ENCODE results near the gene PKNOX2. TPM values are rescaled to one million over a fixed set of nuclear protein-coding genes. Genes with fewer than 3 reads are reported as not detected.

The PKNOX2 gene
- total RNA-seq, 4 donors from 2014 or later: 0.40 to 5.9 (median 1.1) TPM; not detected in 1

DNA sequence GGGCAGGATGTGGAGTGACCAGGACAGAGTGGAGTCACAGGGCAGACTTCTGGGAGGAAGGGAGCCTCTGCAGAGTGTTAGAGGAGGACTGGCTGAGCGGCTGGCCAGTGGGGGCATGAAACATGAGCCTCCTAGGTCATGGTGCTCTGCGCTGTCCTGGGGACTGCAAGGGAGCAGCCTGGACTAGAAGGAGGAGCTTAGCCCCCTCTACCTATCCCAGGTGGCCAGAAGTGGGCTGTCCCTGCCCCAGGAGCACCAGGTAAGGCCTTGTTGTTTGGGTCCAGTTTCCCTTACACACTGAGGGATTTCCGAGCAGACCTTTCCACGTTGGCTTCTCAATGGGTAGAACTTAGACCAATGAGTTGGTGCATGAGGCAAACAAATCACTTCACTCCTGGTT, 7.4 kb downstream of the PKNOX2 start:
- H3K36me3 ChIP-seq: no peaks in the 10 kb centered on the region
- DNase-seq: no peak
- no peak overlapping the region for H3K4me3 ChIP-seq
- peaks cover 0 to 27% (median 0%) of the 10 kb centered on the region in 4 donors for H3K27me3 ChIP-seq
- TF ChIP-seq POLR2A (IDR thresholded peaks at IDR 0.05): no peak
- TF ChIP-seq, protein P1, sequence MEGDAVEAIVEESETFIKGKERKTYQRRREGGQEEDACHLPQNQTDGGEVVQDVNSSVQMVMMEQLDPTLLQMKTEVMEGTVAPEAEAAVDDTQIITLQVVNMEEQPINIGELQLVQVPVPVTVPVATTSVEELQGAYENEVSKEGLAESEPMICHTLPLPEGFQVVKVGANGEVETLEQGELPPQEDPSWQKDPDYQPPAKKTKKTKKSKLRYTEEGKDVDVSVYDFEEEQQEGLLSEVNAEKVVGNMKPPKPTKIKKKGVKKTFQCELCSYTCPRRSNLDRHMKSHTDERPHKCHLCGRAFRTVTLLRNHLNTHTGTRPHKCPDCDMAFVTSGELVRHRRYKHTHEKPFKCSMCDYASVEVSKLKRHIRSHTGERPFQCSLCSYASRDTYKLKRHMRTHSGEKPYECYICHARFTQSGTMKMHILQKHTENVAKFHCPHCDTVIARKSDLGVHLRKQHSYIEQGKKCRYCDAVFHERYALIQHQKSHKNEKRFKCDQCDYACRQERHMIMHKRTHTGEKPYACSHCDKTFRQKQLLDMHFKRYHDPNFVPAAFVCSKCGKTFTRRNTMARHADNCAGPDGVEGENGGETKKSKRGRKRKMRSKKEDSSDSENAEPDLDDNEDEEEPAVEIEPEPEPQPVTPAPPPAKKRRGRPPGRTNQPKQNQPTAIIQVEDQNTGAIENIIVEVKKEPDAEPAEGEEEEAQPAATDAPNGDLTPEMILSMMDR (IDR thresholded peaks at IDR 0.05): no peak
- H3K4me1 ChIP-seq: peaks cover 0 to 42% (median 19%) of the 10 kb centered on the region in 3 donors
- intact Hi-C loops (cut with DNase I): no loop called here
- H3K9me3 ChIP-seq: no peaks in the 10 kb centered on the region
- no peak overlapping the region for H3K27ac ChIP-seq
- WGBS, 2 donors: 94 to 97% methylated on average over 4 of the region's 4 CpGs

DNA sequence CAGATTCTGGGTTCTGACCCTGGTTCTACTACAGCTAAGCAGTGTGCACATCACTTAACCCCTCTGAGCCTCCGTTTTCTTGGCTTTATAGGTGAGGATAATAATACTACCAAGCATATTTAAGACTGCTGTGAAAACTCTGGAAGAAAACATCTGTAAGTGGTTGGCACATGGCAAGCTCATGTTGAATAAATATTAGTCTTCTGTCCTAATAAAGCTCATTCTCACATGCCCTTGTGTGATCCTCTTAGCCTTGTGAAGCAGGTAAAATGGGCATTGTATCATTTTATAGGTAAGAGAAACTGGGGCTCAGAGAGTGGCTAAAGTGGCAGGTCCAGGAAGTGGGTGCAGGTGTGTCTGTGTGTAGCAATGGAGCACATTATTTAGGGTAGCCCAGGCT, 8.5 kb downstream of the PKNOX2 start:
- Histone ChIP-seq H3K27ac (no peak overlapping the region), H3K36me3 (no peaks in the 10 kb centered on the region), H3K4me3 (no peak overlapping the region), H3K4me1 (peaks cover 0 to 32% (median 19%) of the 10 kb centered on the region in 3 donors), H3K9me3 (no peaks in the 10 kb centered on the region), H3K27me3 (peaks cover 0 to 17% (median 0%) of the 10 kb centered on the region in 4 donors)
- no peak for DNase-seq
- 59 to 71% methylated on average over 1 of the region's 1 CpG for whole genome bisulfite sequencing, 2 donors
- TF ChIP-seq POLR2A (IDR thresholded peaks at IDR 0.05): no peak
- TF ChIP-seq, protein P1 (IDR thresholded peaks at IDR 0.05): no peak
- intact Hi-C loops (cut with DNase I): no loop called here

DNA sequence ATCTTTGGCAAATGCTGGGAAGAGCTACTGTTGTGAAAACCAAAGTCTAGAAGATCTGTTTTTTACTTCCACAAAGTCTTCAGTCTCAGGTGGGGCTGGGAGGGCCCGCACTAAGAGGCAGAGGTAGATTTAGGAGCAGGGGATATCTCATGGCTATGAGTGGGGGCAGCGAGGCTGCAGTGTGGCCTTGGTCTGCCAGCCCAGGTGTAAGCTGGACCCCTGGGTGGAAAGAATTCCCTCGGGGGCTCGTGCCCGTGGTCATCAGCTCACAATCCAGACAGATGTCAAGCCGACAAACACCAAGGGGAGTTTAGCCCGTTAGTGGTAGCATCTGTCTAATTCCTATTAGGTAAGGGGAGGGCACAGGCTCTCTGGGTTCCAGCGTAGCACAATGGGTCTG, 9.0 kb downstream of the PKNOX2 start:
- H3K4me3 ChIP-seq: no peak overlapping the region
- H3K27ac ChIP-seq: no peak overlapping the region
- no peak for DNase-seq
- intact Hi-C loops (cut with DNase I): no loop called here
- peaks cover 0 to 26% (median 19%) of the 10 kb centered on the region in 3 donors for H3K4me1 ChIP-seq
- TF ChIP-seq, protein P1 (IDR thresholded peaks at IDR 0.05): no peak
- TF ChIP-seq POLR2A (IDR thresholded peaks at IDR 0.05): no peak
- H3K27me3 ChIP-seq: peaks cover 0 to 15% (median 0%) of the 10 kb centered on the region in 4 donors
- H3K9me3 ChIP-seq: no peaks in the 10 kb centered on the region
- H3K36me3 ChIP-seq: no peaks in the 10 kb centered on the region
- 65 to 80% methylated on average over 1 to 7 of the region's 8 CpGs for WGBS, 2 donors

GRCh38 chr11:125174057-125174456, 9.5 kb downstream of the PKNOX2 start:
- H3K36me3 ChIP-seq: no peaks in the 10 kb centered on the region
- H3K4me1 ChIP-seq: peaks cover 0 to 21% (median 14%) of the 10 kb centered on the region in 3 donors
- no peaks in the 10 kb centered on the region for H3K9me3 ChIP-seq
- DNase-seq: no peak
- H3K4me3 ChIP-seq: no peak overlapping the region
- TF ChIP-seq, protein P1 (IDR thresholded peaks at IDR 0.05): no peak
- no peak for TF ChIP-seq POLR2A (IDR thresholded peaks at IDR 0.05)
- H3K27ac ChIP-seq: no peak overlapping the region
- intact Hi-C loops (cut with DNase I): no loop called here
- H3K27me3 ChIP-seq: peaks cover 0 to 15% (median 0%) of the 10 kb centered on the region in 4 donors
- 42 to 90% methylated on average over 3 to 4 of the region's 4 CpGs for WGBS, 2 donors

DNA sequence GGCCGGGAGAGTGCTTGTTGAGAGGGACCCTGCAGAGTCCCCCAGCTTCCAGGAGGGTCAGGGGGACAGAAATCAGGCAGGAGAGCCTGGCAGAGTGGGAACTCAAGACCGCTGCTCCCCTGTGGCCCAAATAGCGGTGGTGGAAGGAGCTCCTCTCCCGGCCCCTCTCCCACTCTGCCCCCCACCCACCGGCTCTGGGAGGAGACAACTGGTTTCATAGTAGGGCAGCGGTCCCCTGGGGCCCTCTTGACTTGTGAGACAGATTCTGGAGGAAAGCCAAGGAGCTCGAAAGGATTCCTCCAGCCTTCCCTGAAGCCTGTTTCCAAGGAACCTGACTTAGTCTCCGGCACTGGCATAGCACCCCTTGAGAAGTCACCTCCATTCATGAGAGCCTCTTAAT, 10.1 kb downstream of the PKNOX2 start:
- intact Hi-C loops (cut with DNase I): no loop called here
- 60 to 88% methylated on average over 3 of the region's 8 CpGs for WGBS, 2 donors
- Histone ChIP-seq H3K36me3 (no peaks in the 10 kb centered on the region), H3K4me3 (no peak overlapping the region), H3K4me1 (peaks cover 0 to 15% (median 10%) of the 10 kb centered on the region in 3 donors), H3K9me3 (no peaks in the 10 kb centered on the region), H3K27me3 (peaks cover 0 to 13% (median 0%) of the 10 kb centered on the region in 4 donors), H3K27ac (no peak overlapping the region)
- DNase-seq: no peak
- TF ChIP-seq, protein P1 (IDR thresholded peaks at IDR 0.05): no peak
- no peak for TF ChIP-seq POLR2A (IDR thresholded peaks at IDR 0.05)

Measured in esophagus squamous epithelium (tissue), 5 donors.